T-helper 1 cell treated with Interleukin-12 subunit alpha and Interleukin-12 subunit beta and Interleukin-4 antibody, amounts not matched to agents 30 ng/mL and 1 ng/mL, for 36 hours (primary cell): ENCODE data around the gene CABP7. TPM values are rescaled to one million over a fixed set of nuclear protein-coding genes. Genes with fewer than 3 reads are reported as not detected.
"Not testable (repeated sequence)": the region's sequence is repeated elsewhere in the genome, so short reads cannot be mapped to it uniquely, and the experiment has no call there.

Experiments
- intact Hi-C: fragments of 100-400 bp; cut with micrococcal nuclease; formaldehyde crosslinking; loops from one replicate; pipeline ENCODE4 v1.15.1; 2024
- total RNA-seq: library from RNA; stranded (reverse); gene quantifications from 2 replicates; pipeline ENCODE4 v1.2.3, GENCODE V29; 2022

CABP7 gene
- total RNA-seq, 1 donor from 2014 or later = 0.07 TPM

GRCh38 chr22:29748248-29748893 lies 28.6 kb downstream of the CABP7 start:
- intact Hi-C loops = no loop called here

DNA sequence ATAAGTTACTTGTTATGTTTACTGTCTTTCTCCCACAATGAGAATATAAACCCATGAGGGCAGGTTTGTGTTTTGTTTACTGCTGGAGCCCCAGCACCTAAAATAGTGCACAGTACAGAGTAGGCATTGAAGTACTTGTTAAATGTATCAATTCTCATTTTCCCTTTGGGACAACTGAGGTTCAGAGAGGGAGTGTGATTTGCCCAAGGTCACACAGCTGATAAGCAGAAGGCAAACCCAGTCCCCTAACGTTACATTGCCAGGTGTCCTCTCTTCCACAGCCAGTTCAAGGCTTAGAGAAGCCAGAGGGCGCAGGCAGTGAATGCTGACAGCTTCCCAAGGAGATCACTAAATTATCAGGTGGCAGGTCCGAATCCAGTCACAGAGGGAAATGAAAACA lies 30.2 kb downstream of the CABP7 start:
- intact Hi-C loops = no loop called here

- intact Hi-C loops = loop anchor here (1.0 kb wide), 1 partner anchor 16 kb away; the partner anchor contains the start of genes UQCR10 and ZMAT5
Measured at GRCh38 chr22:29750559-29751538, 31.0 kb downstream of the CABP7 start.

GRCh38 chr22:29751669-29752068 lies 31.9 kb downstream of the CABP7 start:
- intact Hi-C loops = loop anchor here (1.0 kb wide), 1 partner anchor 16 kb away; the partner anchor contains the start of genes UQCR10 and ZMAT5

- intact Hi-C loops = no loop called here
Measured at GRCh38 chr22:29753808-29754657, 34.2 kb downstream of the CABP7 start.

DNA sequence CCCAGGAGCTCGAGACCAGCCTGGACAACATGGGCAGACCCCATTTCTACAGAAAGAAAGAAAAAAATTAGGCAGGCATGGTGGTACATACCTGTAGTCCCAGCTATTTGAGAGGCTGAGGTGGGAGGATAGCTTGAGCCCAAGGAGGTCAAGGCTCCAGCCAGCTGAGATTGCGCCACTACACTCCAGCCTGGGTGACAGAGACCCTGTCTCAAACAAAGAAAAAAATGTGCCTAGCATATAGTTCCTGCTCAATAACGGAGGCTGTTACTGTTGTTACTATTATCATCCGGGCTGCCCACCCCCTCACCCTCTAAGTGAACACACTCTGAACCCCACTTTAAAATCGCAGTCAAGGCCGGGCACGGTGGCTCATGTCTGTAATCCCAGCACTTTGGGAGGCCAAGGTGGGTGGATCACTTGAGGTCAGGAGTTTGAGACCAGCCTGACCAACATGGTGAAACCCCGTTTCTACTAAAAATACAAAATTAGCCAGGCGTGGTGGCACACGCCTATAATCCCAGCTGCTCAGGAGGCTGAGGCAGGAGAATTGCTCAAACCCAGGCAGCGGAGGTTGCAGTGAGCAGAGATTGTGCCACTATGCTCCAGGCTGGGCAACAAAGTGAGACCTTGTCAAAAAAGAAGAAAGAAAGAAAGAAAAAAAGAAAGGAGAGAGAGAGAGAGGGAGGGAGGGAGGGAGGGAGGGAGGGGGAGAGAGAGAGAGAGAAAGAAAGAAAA lies 35.0 kb downstream of the CABP7 start:
- intact Hi-C loops = not testable (repeated sequence)

DNA sequence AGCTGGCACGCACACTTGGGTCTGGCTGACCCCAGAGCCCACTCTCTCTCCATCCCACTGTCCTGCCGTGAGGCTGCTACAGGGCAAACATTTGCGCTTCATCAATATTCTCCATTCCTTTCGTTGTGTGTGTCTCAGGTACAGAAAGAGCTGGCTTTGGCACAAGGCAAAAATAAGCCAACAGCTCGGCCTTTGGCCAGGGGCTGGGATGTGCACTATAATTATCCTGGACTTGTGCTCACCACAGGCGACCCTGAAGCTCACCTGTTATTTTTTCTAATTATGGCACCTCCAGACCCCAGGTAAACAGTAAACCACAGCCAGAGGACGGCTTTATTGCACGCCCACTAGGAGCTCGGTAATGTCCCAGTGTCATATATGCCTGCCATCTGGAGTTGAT lies 36.1 kb downstream of the CABP7 start:
- intact Hi-C loops = no loop called here

- intact Hi-C loops = no loop called here
Measured at GRCh38 chr22:29756341-29756740, 36.5 kb downstream of the CABP7 start.

GRCh38 chr22:29757096-29757495 lies 37.3 kb downstream of the CABP7 start:
- intact Hi-C loops = no loop called here

- intact Hi-C loops = no loop called here
Measured at GRCh38 chr22:29758068-29758622, 38.3 kb downstream of the CABP7 start.

GRCh38 chr22:29758959-29759358 lies 39.2 kb downstream of the CABP7 start:
- intact Hi-C loops = no loop called here

DNA sequence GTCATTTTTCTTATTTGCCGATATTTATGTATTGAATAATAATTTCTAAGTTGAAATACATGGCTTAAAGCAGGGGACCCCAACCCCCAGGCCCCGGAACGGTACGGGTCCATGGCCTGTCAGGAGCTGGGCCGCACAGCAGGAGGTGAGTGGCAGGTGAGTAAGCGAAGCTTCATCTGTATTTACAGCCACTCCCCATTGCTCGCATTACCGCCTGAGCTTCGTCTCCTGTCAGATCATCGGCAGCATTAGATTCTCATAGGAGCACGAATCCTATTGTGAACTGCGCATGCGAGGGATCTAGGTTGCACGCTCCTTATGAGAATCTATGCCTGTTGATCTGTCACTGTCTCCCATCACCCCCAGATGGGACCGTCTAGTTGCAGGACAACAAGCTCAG lies 42.5 kb downstream of the CABP7 start:
- intact Hi-C loops = loop anchor here (10.0 kb wide), 1 partner anchor 1733 kb away; the partner anchor contains the start of gene SFI1

DNA sequence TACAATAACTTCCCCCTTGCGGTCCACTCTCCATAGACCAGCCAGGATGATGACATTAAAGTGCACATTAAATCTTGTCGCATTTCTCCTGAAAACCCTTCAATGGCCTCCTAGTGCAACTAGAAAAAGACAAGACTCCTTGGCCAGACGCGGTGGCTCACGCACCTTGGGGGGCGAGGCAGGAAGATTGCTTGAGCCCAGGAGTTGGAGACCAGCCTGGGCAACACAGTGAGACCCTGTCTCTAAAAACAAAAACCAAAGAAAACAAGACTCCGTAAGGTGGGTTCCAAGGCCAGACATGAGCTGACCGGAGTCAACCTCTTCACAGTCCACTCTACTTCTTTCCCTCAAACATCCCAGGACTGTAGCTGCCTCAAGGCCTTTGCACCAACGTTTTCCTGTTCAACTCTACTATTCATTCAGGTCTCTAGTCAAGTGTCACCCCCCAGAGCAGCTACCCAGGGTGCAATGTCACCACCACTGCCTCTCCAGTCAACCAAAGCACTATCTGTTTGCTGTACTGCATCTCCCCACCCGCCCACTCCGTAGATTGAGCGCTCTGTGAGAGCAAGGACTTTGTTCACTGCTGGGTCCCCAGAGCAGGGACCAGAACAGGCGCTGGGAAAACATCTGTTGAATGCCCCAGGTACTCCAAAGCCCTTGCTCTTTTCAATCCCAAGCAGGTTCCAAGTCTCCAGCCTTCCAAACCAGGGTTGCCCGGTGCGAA lies 46.3 kb downstream of the CABP7 start:
- intact Hi-C loops = loop anchor here (2.0 to 10.0 kb wide), 6 partner anchors 321 to 1729 kb away; partner anchors contain the start of genes EWSR1, OSM and SFI1

GRCh38 chr22:29766632-29767170 lies 46.9 kb downstream of the CABP7 start, which contains the start of gene ZMAT5:
ZMAT5 (minus strand) TSS chr22:29767007; CDS start chr22:29748544, 18,463 bp downstream.
- intact Hi-C loops = loop anchor here (1.0 to 10.0 kb wide), 15 partner anchors 15 to 1728 kb away; partner anchors contain the start of genes ASCC2, EWSR1, NF2 and OSM

GRCh38 chr22:29767171-29768051 lies 47.6 kb downstream of the CABP7 start, which contains the start of gene UQCR10:
UQCR10 (plus strand) TSS chr22:29767369; CDS start chr22:29767399, 30 bp downstream.
- intact Hi-C loops = loop anchor here (1.0 to 10.0 kb wide), 15 partner anchors 16 to 1727 kb away; partner anchors contain the start of genes ASCC2, EWSR1, NF2 and OSM

GRCh38 chr22:29768052-29768693 lies 48.4 kb downstream of the CABP7 start:
- intact Hi-C loops = loop anchor here (5.0 to 10.0 kb wide), 4 partner anchors 319 to 1727 kb away; partner anchors contain the start of genes OSM and SFI1
